H1 (cell line): ENCODE results near the gene ZFP3. TPM values are rescaled to one million over a fixed set of nuclear protein-coding genes. Genes with fewer than 3 reads are reported as not detected.

Experiments
- CTCF ChIA-PET: fragments of 300-600 bp; sonication (Branson Sonifier 250); formaldehyde crosslinking; loops from one replicate; lab custom pipeline; 2021; ENCODE audit not compliant: partially characterized antibody; lab: Charles Lee
- POLR2A ChIA-PET: fragments of 300-600 bp; sonication (Branson Sonifier 250); formaldehyde crosslinking; loops from one replicate; lab custom pipeline; 2021; ENCODE audit warnings: inconsistent platforms; ENCODE audit not compliant: partially characterized antibody; lab: Charles Lee
- DNase-seq, 2 experiments: peaks; one replicate each; pipeline versions ENCODE4 v3.0.0 to v3.0.0-alpha.2; 2010 to 2022; ENCODE audit warnings: low spot score in 2 of 2, low read depth in 1 of 2, mixed read lengths in 1 of 2
- FAIRE-seq: peaks from 2 replicates; lab custom pipeline; 2011; peaks lifted over from hg19 to GRCh38; lab: Jason Lieb, UNC
- H2AFZ ChIP-seq: 2 replicates; pipeline ENCODE4 v1.8.1; 2012; ENCODE audit warnings: low read length, inconsistent platforms
- H2AK5ac ChIP-seq: 2 replicates; pipeline ENCODE4 v1.6.1; 2013; ENCODE audit warnings: low read depth, low read length
- H2BK120ac ChIP-seq: replicated peaks from 2 replicates; pipeline ENCODE3; 2013; ENCODE audit warnings: low read depth, low read length, inconsistent platforms
- H2BK12ac ChIP-seq: 2 replicates; pipeline ENCODE4 v1.6.1; 2013; ENCODE audit warnings: low read depth, low read length
- H2BK15ac ChIP-seq: 2 replicates; pipeline ENCODE4 v1.6.1; 2013; ENCODE audit warnings: low read length
- H2BK20ac ChIP-seq: 2 replicates; pipeline ENCODE4 v1.6.1; 2013; ENCODE audit warnings: low read length
- H2BK5ac ChIP-seq: 2 replicates; pipeline ENCODE4 v1.6.1; 2013; ENCODE audit warnings: low read depth, low read length
- H3K14ac ChIP-seq: 2 replicates; pipeline ENCODE4 v1.6.1; 2013; ENCODE audit warnings: inconsistent platforms; ENCODE audit not compliant: insufficient read length
- H3K18ac ChIP-seq: 2 replicates; pipeline ENCODE4 v1.6.1; 2013; ENCODE audit warnings: low read length; ENCODE audit errors: extremely low read depth
- H3K23ac ChIP-seq: 2 replicates; pipeline ENCODE4 v1.6.1; 2013; ENCODE audit warnings: inconsistent platforms; ENCODE audit not compliant: insufficient read length
- H3K23me2 ChIP-seq: 2 replicates; pipeline ENCODE4 v1.6.1; 2013; ENCODE audit warnings: low read depth, low read length
- H3K27ac ChIP-seq: 2 replicates; pipeline ENCODE4 v1.6.1; 2011; ENCODE audit warnings: low read depth, low read length, inconsistent platforms
- H3K27me3 ChIP-seq, 4 experiments: replicated peaks in 1 of 4; 1 replicate in 1 of 4; 2 replicates in 3 of 4; pipeline versions ENCODE4 v1.6.1 to v1.8.1; 2011 to 2013; ENCODE audit warnings: low read length in 3 of 4, mild to moderate bottlenecking in 3 of 4, inconsistent platforms in 2 of 4, mixed read lengths in 2 of 4, moderate library complexity in 1 of 4; ENCODE audit not compliant: control insufficient read depth in 3 of 4, insufficient read depth in 3 of 4; ENCODE audit errors: extremely low read depth in 1 of 4
- H3K36me3 ChIP-seq, 4 experiments: 2 replicates each; pipeline versions ENCODE4 v1.6.1 to v1.8.1; 2011 to 2013; ENCODE audit warnings: mild to moderate bottlenecking in 4 of 4, low read length in 3 of 4, moderate library complexity in 2 of 4, control low read depth in 1 of 4, inconsistent platforms in 1 of 4; ENCODE audit not compliant: insufficient read depth in 4 of 4, control insufficient read depth in 2 of 4
- H3K4ac ChIP-seq: replicated peaks from 2 replicates; pipeline ENCODE3; 2013; ENCODE audit warnings: low read length, low read depth, mixed read lengths, inconsistent platforms; ENCODE audit not compliant: insufficient read length
- H3K4me1 ChIP-seq, 4 experiments: replicated peaks in 1 of 4; 1 replicate in 1 of 4; 2 replicates in 3 of 4; pipeline versions ENCODE4 v1.6.1 to v1.8.1; 2011 to 2013; ENCODE audit warnings: low read length in 3 of 4, inconsistent platforms in 2 of 4, mixed read lengths in 1 of 4; ENCODE audit not compliant: insufficient read depth in 4 of 4, control insufficient read depth in 3 of 4
- H3K4me2 ChIP-seq, 2 experiments: 2 replicates each; pipeline versions ENCODE4 v1.6.1 to v1.8.1; 2011 to 2013; ENCODE audit warnings: low read depth in 2 of 2, low read length in 2 of 2, control low read depth in 1 of 2, inconsistent platforms in 1 of 2, mild to moderate bottlenecking in 1 of 2; ENCODE audit not compliant: insufficient read depth in 1 of 2
- H3K4me3 ChIP-seq, 4 experiments: fragments of 200-600, 300-600 bp in 1 of 4; sonication (generic), shearing (Covaris generic), sonication (Bioruptor Twin) in 1 of 4; 2 replicates each; pipeline versions ENCODE4 v1.5.1 to v1.8.1; 2011 to 2016; ENCODE audit warnings: low read length in 4 of 4, low read depth in 3 of 4, control low read depth in 2 of 4, inconsistent platforms in 2 of 4, mild to moderate bottlenecking in 2 of 4, mixed read lengths in 1 of 4, moderate library complexity in 1 of 4; ENCODE audit not compliant: insufficient read depth in 2 of 4; ENCODE audit errors: extremely low read depth in 1 of 4
- H3K56ac ChIP-seq: replicated peaks from 2 replicates; pipeline ENCODE3; 2013; ENCODE audit warnings: low read depth, mild to moderate bottlenecking, mixed read lengths, low read length, inconsistent platforms; ENCODE audit not compliant: insufficient read length
- H3K79me1 ChIP-seq: 2 replicates; pipeline ENCODE4 v1.6.1; 2013; ENCODE audit warnings: low read depth, low read length, control low read depth
- H3K79me2 ChIP-seq, 2 experiments: 2 replicates each; pipeline versions ENCODE4 v1.6.1 to v1.8.1; 2012 to 2013; ENCODE audit warnings: low read length in 2 of 2, mild to moderate bottlenecking in 2 of 2, inconsistent platforms in 1 of 2; ENCODE audit not compliant: insufficient read depth in 2 of 2, control insufficient read depth in 1 of 2
- H3K9ac ChIP-seq, 4 experiments: replicated peaks in 1 of 4; 1 replicate in 1 of 4; 2 replicates in 3 of 4; pipeline versions ENCODE4 v1.6.1 to v1.8.1; 2011 to 2013; ENCODE audit warnings: low read depth in 3 of 4, low read length in 3 of 4, control low read depth in 2 of 4, mild to moderate bottlenecking in 2 of 4, moderate library complexity in 2 of 4, inconsistent platforms in 1 of 4; ENCODE audit errors: extremely low read depth in 1 of 4
- H3K9me3 ChIP-seq, 2 experiments: 2 replicates each; pipeline versions ENCODE4 v1.6.1 to v1.8.1; 2012 to 2013; ENCODE audit warnings: mild to moderate bottlenecking in 2 of 2, moderate library complexity in 2 of 2, control low read depth in 1 of 2, inconsistent platforms in 1 of 2, low read depth in 1 of 2, low read length in 1 of 2, mixed read lengths in 1 of 2; ENCODE audit not compliant: insufficient read depth in 2 of 2
- H4K20me1 ChIP-seq, 2 experiments: replicated peaks in 1 of 2; 2 replicates each; pipeline versions ENCODE3 to v1.8.1; 2011 to 2013; ENCODE audit warnings: inconsistent platforms in 2 of 2, low read length in 2 of 2, mild to moderate bottlenecking in 1 of 2; ENCODE audit not compliant: insufficient read depth in 2 of 2, control insufficient read depth in 1 of 2
- H4K5ac ChIP-seq: 2 replicates; pipeline ENCODE4 v1.6.1; 2013; ENCODE audit warnings: low read length, low read depth, mixed read lengths, inconsistent platforms; ENCODE audit not compliant: insufficient read length
- H4K8ac ChIP-seq: 2 replicates; pipeline ENCODE4 v1.8.0; 2013; ENCODE audit warnings: mild to moderate bottlenecking, moderate library complexity, low read length, inconsistent platforms; ENCODE audit not compliant: insufficient read depth; ENCODE audit errors: extremely low read depth
- H4K91ac ChIP-seq: replicated peaks from 2 replicates; pipeline ENCODE3; 2013; ENCODE audit warnings: low read length, mixed read lengths, inconsistent platforms; ENCODE audit not compliant: insufficient read length
- E2F6 ChIP-seq: IDR thresholded peaks from 2 replicates; pipeline ENCODE4 v1.6.1; 2012; ENCODE audit warnings: inconsistent platforms
- NANOG ChIP-seq: IDR thresholded peaks from 2 replicates; pipeline ENCODE4 v1.6.1; 2011; ENCODE audit warnings: low read length, low read depth, mild to moderate bottlenecking, inconsistent platforms; ENCODE audit not compliant: insufficient read depth, poor library complexity, severe bottlenecking
- WGBS, 2 experiments: shearing (Covaris generic) in 1 of 2; methylation state at CpG; one replicate each; pipeline versions ENCODE4 v1.1.6 to v1.1.7; 2013 to 2015; ENCODE audit warnings: low lambda C conversion rate in 2 of 2, mixed read lengths in 2 of 2, inconsistent platforms in 1 of 2, low coverage in 1 of 2, missing lambda C conversion rate in 1 of 2; ENCODE audit not compliant: insufficient replicate concordance in 2 of 2, insufficient coverage in 1 of 2, insufficient read length in 1 of 2; ENCODE audit errors: extremely low coverage in 1 of 2, missing lambda C conversion rate in 1 of 2; 5-methylcytosine and 5-hydroxymethylcytosine counted together
- polyA plus RNA-seq, 7 experiments: library from polyadenylated mRNA; depleted of rRNA in 3 of 7; stranded (reverse) in 5 of 7; unstranded in 2 of 7; fragments of >200 nt in 5 of 7; fragments of 200-250 nt in 2 of 7; gene quantifications; 1 replicate in 5 of 7; 2 replicates in 1 of 7; 4 replicates in 1 of 7; pipeline versions ENCODE4 v1.2.1 to v1.2.3, GENCODE V29; 2011 to 2013; ENCODE audit warnings: missing spikeins in 2 of 7, mixed read lengths in 2 of 7
- total RNA-seq: library from RNA; stranded (reverse); fragmentation: NEBNext Ultra II Directional; extraction: Animal tissue kit (Norgen Biotek cat#: 25700); gene quantifications from 2 replicates; pipeline ENCODE4 v1.2.1, GENCODE V29; 2021

ZFP3 gene
- total and polyA plus RNA-seq, 2 of the 8 experiments (the other 6 are each of a cell fraction or from before 2014, with no cell fraction given) = 0.15 to 0.44 TPM

GRCh38 chr17:5047446-5047845 lies 30.8 kb upstream of the ZFP3 start:
- Histone ChIP-seq H3K4ac (no peak overlapping the region), H3K4me1 (no peaks in the 10 kb centered on the region), H3K27me3 (no peaks in the 10 kb centered on the region), H3K4me2 (no peak overlapping the region), H2BK5ac (no peak overlapping the region), H3K56ac (no peak overlapping the region), H3K18ac (no peak overlapping the region), H3K79me2 (no peaks in the 10 kb centered on the region), H3K23ac (no peak overlapping the region), H3K9me3 (no peaks in the 10 kb centered on the region), H2AFZ (no peak overlapping the region), H4K91ac (no peak overlapping the region), H3K14ac (no peak overlapping the region), H3K23me2 (no peaks in the 10 kb centered on the region), H4K8ac (no peak overlapping the region), H3K9ac (no peak overlapping the region), H2BK15ac (no peak overlapping the region), H2BK120ac (no peak overlapping the region), H3K27ac (no peak overlapping the region), H3K36me3 (no peaks in the 10 kb centered on the region), H2BK12ac (no peak overlapping the region), H2AK5ac (no peak overlapping the region), H3K4me3 (no peak overlapping the region), H4K5ac (no peak overlapping the region), H4K20me1 (no peaks in the 10 kb centered on the region), H3K79me1 (no peaks in the 10 kb centered on the region), H2BK20ac (no peak overlapping the region)
- DNase-seq = no peak
- CTCF ChIA-PET = interaction anchor here (0.6 to 2.7 kb wide), 4 partner anchors 15 to 149 kb away, joined by 4 to 14 read pairs (median 4); no protein-coding TSS in a partner anchor
- TF ChIP-seq NANOG (no peak), E2F6 (no peak)
- 87% methylated on average over 2 of the region's 2 CpGs; no CpG with 5 or more reads in 1 of the 2 experiments for WGBS, 2 experiments
- POLR2A ChIA-PET = interaction anchor here (0.9 kb wide), 1 partner anchor 12 kb away, joined by 4 read pairs; the partner anchor contains the start of gene SLC52A1
- FAIRE-seq = no peak
